Fibroblast of pulmonary artery (primary cell): ENCODE measurements around the gene GNAO1.

ENCODE experiments used
- DNase-seq: peaks from one replicate; pipeline ENCODE4 v3.0.0-alpha.2; 2010; ENCODE audit warnings: low read depth
- H3K4me3 ChIP-seq: replicated peaks from 2 replicates; pipeline ENCODE4 v1.5.1; 2011; ENCODE audit warnings: low read depth, mild to moderate bottlenecking, control low read depth, low read length, moderate library complexity
- TF ChIP-seq, protein P1 (sequence below): IDR thresholded peaks from 2 replicates; pipeline ENCODE4 v1.5.1; 2011; ENCODE audit warnings: mild to moderate bottlenecking, control low read depth, low read length, inconsistent platforms; ENCODE audit errors: missing control alignments

The GNAO1 gene

DNA sequence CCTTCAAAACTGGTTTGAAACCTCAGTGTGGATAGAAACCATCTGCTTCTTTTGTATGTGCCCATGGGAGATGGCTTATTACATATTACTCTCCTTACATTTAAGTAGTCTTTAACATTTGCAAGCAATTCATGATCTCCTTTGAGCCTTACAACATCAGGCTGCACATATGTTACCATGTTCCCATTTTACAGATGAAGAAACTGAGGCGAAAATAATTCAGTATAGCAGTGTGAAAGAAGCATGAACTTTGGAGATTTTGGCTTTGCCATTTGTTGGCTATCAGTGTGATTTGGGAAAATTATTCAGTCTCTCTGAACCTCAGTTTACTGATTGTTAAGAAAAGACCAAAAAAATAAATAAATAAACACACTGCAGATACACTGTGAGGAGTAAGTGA lies 15.7 kb downstream of the GNAO1 start:
- TF ChIP-seq, protein P1, sequence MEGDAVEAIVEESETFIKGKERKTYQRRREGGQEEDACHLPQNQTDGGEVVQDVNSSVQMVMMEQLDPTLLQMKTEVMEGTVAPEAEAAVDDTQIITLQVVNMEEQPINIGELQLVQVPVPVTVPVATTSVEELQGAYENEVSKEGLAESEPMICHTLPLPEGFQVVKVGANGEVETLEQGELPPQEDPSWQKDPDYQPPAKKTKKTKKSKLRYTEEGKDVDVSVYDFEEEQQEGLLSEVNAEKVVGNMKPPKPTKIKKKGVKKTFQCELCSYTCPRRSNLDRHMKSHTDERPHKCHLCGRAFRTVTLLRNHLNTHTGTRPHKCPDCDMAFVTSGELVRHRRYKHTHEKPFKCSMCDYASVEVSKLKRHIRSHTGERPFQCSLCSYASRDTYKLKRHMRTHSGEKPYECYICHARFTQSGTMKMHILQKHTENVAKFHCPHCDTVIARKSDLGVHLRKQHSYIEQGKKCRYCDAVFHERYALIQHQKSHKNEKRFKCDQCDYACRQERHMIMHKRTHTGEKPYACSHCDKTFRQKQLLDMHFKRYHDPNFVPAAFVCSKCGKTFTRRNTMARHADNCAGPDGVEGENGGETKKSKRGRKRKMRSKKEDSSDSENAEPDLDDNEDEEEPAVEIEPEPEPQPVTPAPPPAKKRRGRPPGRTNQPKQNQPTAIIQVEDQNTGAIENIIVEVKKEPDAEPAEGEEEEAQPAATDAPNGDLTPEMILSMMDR: no peak
- H3K4me3 ChIP-seq: no peak overlapping the region

DNA sequence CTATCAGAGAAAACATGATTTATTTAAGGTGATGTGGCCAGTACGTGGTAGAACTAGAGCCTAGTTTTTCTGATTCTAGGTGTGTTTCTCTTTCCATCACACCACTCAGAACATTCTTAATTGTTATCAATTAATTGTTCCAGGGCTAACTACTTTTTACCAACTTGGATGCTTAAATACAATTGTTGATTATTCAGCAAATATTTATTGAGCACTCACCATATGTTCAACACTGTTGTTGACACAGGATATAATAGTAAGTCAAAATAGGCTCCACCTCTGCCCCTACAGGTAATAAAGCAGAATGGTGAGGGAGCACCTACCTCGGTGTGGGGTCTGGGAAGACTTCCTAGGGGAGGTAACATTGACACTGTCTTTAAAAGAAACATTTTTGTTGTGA lies 16.1 kb downstream of the GNAO1 start:
- TF ChIP-seq, protein P1: no peak
- DNase-seq: no peak
- H3K4me3 ChIP-seq: no peak overlapping the region

More for the DNA sequence above, 15.7 kb downstream of the GNAO1 start:
- DNase-seq: no peak

GRCh38 chr16:56211435-56211981 lies 20.2 kb downstream of the GNAO1 start:
- TF ChIP-seq, protein P1: no peak
- no peak overlapping the region for H3K4me3 ChIP-seq
- DNase-seq: no peak

DNA sequence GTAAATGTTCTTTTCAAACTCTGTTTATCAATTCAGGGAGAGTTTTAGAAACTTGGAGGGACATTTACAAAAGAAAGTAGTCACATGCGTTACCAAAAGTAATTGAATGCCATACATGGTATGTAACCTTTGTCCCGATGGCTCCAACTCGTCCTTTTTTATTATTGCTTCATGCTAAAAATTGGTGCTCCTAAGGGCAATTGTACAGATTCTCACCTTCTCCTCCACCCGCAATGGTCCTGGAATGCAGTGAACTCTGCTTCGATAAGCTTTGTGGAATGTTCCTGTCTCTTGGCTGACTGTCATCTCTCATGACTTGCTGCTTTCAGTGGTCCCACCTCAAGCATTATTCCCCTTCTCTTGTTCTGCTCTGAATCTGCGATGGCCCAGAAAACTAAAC lies 20.9 kb downstream of the GNAO1 start:
- no peak overlapping the region for H3K4me3 ChIP-seq

DNA sequence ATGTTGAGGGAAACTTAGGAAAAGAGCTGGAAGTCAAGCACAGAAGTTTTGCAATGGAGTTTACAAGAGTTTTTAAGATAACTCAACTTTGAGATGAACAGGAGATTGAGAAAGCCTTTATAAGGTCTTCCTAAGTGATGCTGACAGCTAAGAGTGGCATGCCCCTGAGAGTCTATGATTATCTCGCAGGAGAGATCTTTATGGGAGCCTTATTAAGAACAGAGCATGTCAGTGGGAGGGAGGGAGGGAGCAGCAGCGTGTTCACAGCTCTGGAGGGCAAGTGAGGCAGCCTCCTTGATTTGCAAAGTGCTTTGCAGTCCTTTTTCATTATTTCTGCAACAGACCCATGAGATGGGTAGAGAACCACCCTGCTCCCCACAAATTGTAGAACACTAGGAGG lies 30.7 kb downstream of the GNAO1 start:
- TF ChIP-seq, protein P1: no peak
- no peak overlapping the region for H3K4me3 ChIP-seq
- no peak for DNase-seq

More for the DNA sequence above, 20.9 kb downstream of the GNAO1 start:
- no peak for DNase-seq
- TF ChIP-seq, protein P1: no peak

DNA sequence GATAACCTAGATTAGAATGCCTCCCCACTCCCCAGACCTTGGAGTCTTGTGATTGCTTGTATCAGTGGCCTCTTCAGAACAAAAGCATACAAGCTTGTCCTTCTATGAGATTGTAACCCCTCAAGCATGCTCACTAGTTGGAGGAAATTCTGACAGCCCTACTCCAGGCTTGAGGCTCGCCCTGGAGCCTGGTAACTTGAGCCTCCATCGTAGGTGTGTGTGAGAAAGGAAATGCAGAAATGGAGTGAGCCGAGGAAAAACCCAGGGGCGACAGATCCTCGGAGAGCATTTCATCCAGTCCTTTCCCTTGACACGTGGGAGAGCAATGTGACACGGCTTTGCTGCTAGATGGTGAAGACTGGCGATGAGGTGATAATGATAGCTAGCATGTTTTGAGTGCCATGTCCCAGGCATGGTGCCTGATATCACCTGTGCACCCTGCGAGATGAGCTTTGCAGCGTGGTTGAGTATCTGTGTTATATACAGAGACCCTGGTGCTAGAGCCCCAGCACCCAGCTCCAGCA lies 31.2 kb downstream of the GNAO1 start:
- TF ChIP-seq, protein P1: no peak
- H3K4me3 ChIP-seq: no peak overlapping the region
- no peak for DNase-seq

DNA sequence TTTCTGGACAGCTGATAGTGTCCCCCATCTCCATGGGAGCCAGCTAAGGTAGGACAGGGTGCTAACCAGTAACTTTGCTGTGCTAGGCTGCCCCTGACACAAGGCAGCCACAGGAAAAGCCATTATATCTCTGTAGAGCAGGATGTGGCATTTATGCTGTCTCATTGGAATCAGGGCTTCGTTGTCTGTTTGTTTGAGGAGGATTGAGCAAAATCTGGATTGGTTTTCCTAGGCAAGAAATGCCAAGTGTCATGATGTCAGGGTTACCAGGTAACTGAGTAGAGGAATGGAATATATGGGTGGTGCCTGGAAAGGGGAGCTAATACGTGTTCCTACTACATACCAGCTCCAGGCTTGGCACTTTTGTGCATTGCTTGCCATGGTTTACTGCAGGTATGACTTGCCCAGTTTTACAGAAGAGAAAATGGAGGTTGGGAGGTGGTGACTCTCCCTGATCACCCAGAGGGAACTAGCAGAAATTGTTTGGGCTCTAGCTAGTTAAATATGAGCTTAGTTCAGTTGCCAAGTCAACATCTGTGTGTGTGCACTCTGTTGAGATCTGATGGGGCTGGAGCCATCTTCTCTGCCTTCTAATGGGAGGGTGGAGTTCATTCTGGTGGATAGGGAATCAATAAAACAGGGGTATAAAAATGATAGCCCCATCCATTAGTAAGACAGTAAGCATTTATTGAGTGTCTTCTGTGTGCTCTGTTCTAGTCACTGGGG lies 33.9 kb downstream of the GNAO1 start:
- TF ChIP-seq, protein P1: no peak
- no peak overlapping the region for H3K4me3 ChIP-seq
- no peak for DNase-seq
